HCT116 (cell line): ENCODE measurements around the gene TUBA4B. TPM values are rescaled to one million over a fixed set of nuclear protein-coding genes. Genes with fewer than 3 reads are reported as not detected.

Source experiments
- ATAC-seq: fragments of 200-7000 bp; cut with Tn5 transposase; 2 replicates; pipeline ENCODE4 v1.9.1; 2020; ENCODE audit warnings: mild to moderate bottlenecking, moderate library complexity
- BruUV-seq: library from RNA; stranded (reverse); fragments of 400-500 nt; replicated peaks from 2 replicates; lab custom pipeline; 2021; lab: Mats Ljungman, UMichigan
- CTCF ChIA-PET: fragments of 300-600 bp; sonication (Branson Sonifier 250); formaldehyde crosslinking; loops from one replicate; lab custom pipeline; 2021; ENCODE audit warnings: antibody characterized with exemption; lab: Charles Lee
- POLR2A ChIA-PET: fragments of 300-600, 350-600 bp; sonication (Branson Sonifier 250); formaldehyde crosslinking; loops from one replicate; lab custom pipeline; 2021; ENCODE audit warnings: antibody characterized with exemption; lab: Charles Lee
- RAD21 ChIA-PET, 2 experiments: fragments of 300-600 bp; sonication (Branson Sonifier 250); formaldehyde crosslinking; loops; one replicate each; lab custom pipeline; 2023; ENCODE audit warnings: low total read pairs in 2 of 2; ENCODE audit not compliant: uncharacterized antibody in 2 of 2, unreplicated experiment in 2 of 2, low non-redundant PET in 1 of 2; lab: Charles Lee
- DNase-seq: peaks from one replicate; pipeline ENCODE4 v3.0.0-alpha.2; 2010; ENCODE audit warnings: low read depth, low spot score
- H2AFZ ChIP-seq: fragments of 200-600 bp; shearing (Covaris generic), sonication (generic); 2 replicates; pipeline ENCODE4 v1.6.1; 2017; ENCODE audit warnings: low read depth, mixed run types, mixed read lengths, antibody characterized with exemption, low read length; ENCODE audit not compliant: poor library complexity, severe bottlenecking
- H3K27ac ChIP-seq: 2 replicates; pipeline ENCODE4 v1.5.1; 2012; ENCODE audit warnings: low read depth, low read length
- H3K27me3 ChIP-seq: fragments of 200-600 bp; sonication (generic); 2 replicates; pipeline ENCODE4 v1.6.1; 2016; ENCODE audit warnings: mixed run types, low read length, mixed read lengths; ENCODE audit not compliant: insufficient read depth
- H3K36me3 ChIP-seq, 2 experiments: fragments of 200-500 bp in 1 of 2; fragments of 200-600 bp in 1 of 2; sonication (Bioruptor generic) in 1 of 2; sonication (generic) in 1 of 2; 2 replicates each; pipeline versions ENCODE4 v1.5.1 to v1.6.1; 2014 to 2016; ENCODE audit warnings: low read length in 2 of 2, inconsistent platforms in 1 of 2, mixed read lengths in 1 of 2, mixed run types in 1 of 2; ENCODE audit not compliant: insufficient read depth in 2 of 2, control insufficient read depth in 1 of 2
- H3K4me1 ChIP-seq, 2 experiments: fragments of 200-600 bp in 1 of 2; sonication (generic) in 1 of 2; 2 replicates each; pipeline versions ENCODE4 v1.5.1 to v1.6.1; 2012 to 2017; ENCODE audit warnings: low read length in 2 of 2, inconsistent platforms in 1 of 2, mild to moderate bottlenecking in 1 of 2, mixed read lengths in 1 of 2, mixed run types in 1 of 2, moderate library complexity in 1 of 2; ENCODE audit not compliant: insufficient read depth in 2 of 2, control insufficient read depth in 1 of 2
- H3K4me2 ChIP-seq: fragments of 200-600 bp; sonication (generic); 2 replicates; pipeline ENCODE4 v1.6.1; 2017; ENCODE audit warnings: mixed run types, low read length, mixed read lengths
- H3K4me3 ChIP-seq, 2 experiments: fragments of 200-600 bp in 1 of 2; sonication (generic) in 1 of 2; replicated peaks in 1 of 2; 2 replicates each; pipeline ENCODE4 v1.5.1; 2011 to 2016; ENCODE audit warnings: low read length in 2 of 2, control low read depth in 1 of 2, low read depth in 1 of 2, mild to moderate bottlenecking in 1 of 2, mixed read lengths in 1 of 2, mixed run types in 1 of 2
- H3K79me2 ChIP-seq: fragments of 200-600 bp; sonication (generic); 2 replicates; pipeline ENCODE4 v1.6.1; 2017; ENCODE audit warnings: mild to moderate bottlenecking, mixed run types, low read length, moderate library complexity, mixed read lengths; ENCODE audit not compliant: insufficient read depth
- H3K9ac ChIP-seq: fragments of 200-600 bp; sonication (generic); 2 replicates; pipeline ENCODE4 v1.6.1; 2016; ENCODE audit warnings: low read length, mixed read lengths
- H3K9me2 ChIP-seq: fragments of 200-600 bp; sonication (generic), shearing (Covaris generic); 2 replicates; pipeline ENCODE4 v1.6.1; 2017; ENCODE audit warnings: mixed run types, mild to moderate bottlenecking, moderate library complexity; ENCODE audit not compliant: insufficient read depth
- H3K9me3 ChIP-seq, 2 experiments: fragments of 200-500 bp in 1 of 2; fragments of 200-600 bp in 1 of 2; sonication (Bioruptor generic) in 1 of 2; sonication (generic) in 1 of 2; 2 replicates each; pipeline ENCODE4 v1.6.1; 2014 to 2017; ENCODE audit warnings: low read length in 2 of 2, mixed read lengths in 2 of 2, inconsistent platforms in 1 of 2, low read depth in 1 of 2, mild to moderate bottlenecking in 1 of 2, mixed run types in 1 of 2, moderate library complexity in 1 of 2; ENCODE audit not compliant: control insufficient read depth in 1 of 2, insufficient read depth in 1 of 2
- H4K20me1 ChIP-seq: fragments of 200-600 bp; sonication (generic), shearing (Covaris generic); 2 replicates; pipeline ENCODE4 v1.6.1; 2017; ENCODE audit warnings: mixed run types, mild to moderate bottlenecking, moderate library complexity; ENCODE audit not compliant: insufficient read depth
- EGR1 ChIP-seq: IDR thresholded peaks from 2 replicates; pipeline ENCODE4 v1.6.1; 2012; ENCODE audit warnings: low read depth
- EZH2phosphoT487 ChIP-seq: fragments of 200-600 bp; IDR thresholded peaks from 2 replicates; pipeline ENCODE4 v1.6.1; 2018; ENCODE audit warnings: antibody characterized with exemption, borderline replicate concordance
- JUND ChIP-seq: IDR thresholded peaks from 2 replicates; pipeline ENCODE4 v1.6.1; 2012
- POLR2A ChIP-seq: IDR thresholded peaks from 2 replicates; pipeline ENCODE4 v1.7.0; 2011; ENCODE audit warnings: borderline replicate concordance; ENCODE audit not compliant: insufficient read depth, insufficient read length; ENCODE audit errors: extremely low read depth
- RAD21 ChIP-seq: IDR thresholded peaks from 2 replicates; pipeline ENCODE4 v1.6.1; 2012; ENCODE audit warnings: low read depth, mild to moderate bottlenecking
- SIN3A ChIP-seq: IDR thresholded peaks from 2 replicates; pipeline ENCODE4 v1.6.1; 2012; ENCODE audit warnings: low read depth
- SP1 ChIP-seq: IDR thresholded peaks from 2 replicates; pipeline ENCODE4 v1.6.1; 2012; ENCODE audit warnings: low read depth
- SRF ChIP-seq: IDR thresholded peaks from 2 replicates; pipeline ENCODE4 v1.6.1; 2012; ENCODE audit warnings: low read depth
- TCF7L2 ChIP-seq: IDR thresholded peaks from 2 replicates; pipeline ENCODE4 v1.7.0; 2011; ENCODE audit warnings: borderline replicate concordance, inconsistent platforms; ENCODE audit not compliant: insufficient read depth, insufficient read length; ENCODE audit errors: extremely low read depth
- YY1 ChIP-seq: IDR thresholded peaks from 2 replicates; pipeline ENCODE4 v1.6.1; 2011; ENCODE audit warnings: low read length, low read depth, moderate library complexity, mild to moderate bottlenecking; ENCODE audit not compliant: insufficient replicate concordance; ENCODE audit errors: extremely low read depth
- intact Hi-C: fragments of 100-400 bp; cut with micrococcal nuclease; formaldehyde crosslinking; loops from 2 replicates; pipeline ENCODE4 v1.10.0; 2022
- total RNA-seq: library from RNA; stranded (reverse); gene quantifications from one replicate; pipeline ENCODE4 v1.2.1, GENCODE V29; 2021; ENCODE audit not compliant: unreplicated experiment
- TF ChIP-seq, protein P1 (sequence below): IDR thresholded peaks from 2 replicates; pipeline ENCODE4 v1.6.1; 2011; ENCODE audit warnings: mild to moderate bottlenecking, low read length, moderate library complexity; ENCODE audit not compliant: insufficient replicate concordance; ENCODE audit errors: extremely low read depth
- TF ChIP-seq, protein P2 (sequence below), 3 experiments: fragments of 200-600 bp in 1 of 3; sonication (generic) in 1 of 3; IDR thresholded peaks in 2 of 3; conservative IDR thresholded peaks in 1 of 3; 2 replicates each; pipeline ENCODE4 v1.5.1; 2012 to 2017; ENCODE audit warnings: low read depth in 2 of 3, low read length in 2 of 3, antibody characterized with exemption in 1 of 3, borderline replicate concordance in 1 of 3, control low read depth in 1 of 3, mild to moderate bottlenecking in 1 of 3, mixed read lengths in 1 of 3, mixed run types in 1 of 3, moderate library complexity in 1 of 3; ENCODE audit not compliant: insufficient read depth in 1 of 3
- TF ChIP-seq, protein P3 (sequence below): IDR thresholded peaks from 2 replicates; pipeline ENCODE4 v1.6.1; 2012

The TUBA4B gene
- total RNA-seq, 1 experiment from 2014 or later: not detected

DNA sequence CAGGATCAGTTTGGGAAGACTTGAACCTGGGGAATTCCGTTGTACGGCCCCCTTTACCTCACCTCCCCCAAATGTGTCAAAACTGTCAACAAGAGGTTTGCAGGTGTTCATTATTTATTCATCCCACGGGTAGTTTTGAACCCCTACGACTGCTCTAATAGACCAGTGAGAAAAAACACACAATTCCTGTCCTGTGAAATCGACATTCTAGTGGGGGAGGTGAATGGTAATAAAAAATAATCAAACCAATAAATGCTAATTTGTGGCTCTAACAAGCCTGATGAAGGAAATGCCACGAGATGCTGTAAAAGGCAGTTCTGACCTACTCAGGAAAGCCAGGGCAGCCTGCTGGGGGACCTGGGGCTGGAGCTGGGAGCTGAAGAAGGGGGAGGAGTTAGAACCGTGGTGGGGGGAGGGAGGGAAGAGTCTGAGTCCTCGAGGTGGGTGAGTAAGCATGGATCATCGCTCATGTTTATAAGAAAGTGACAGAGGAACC lies 25.7 kb downstream of the TUBA4B start:
- Histone ChIP-seq H3K4me3 (peak overlapping the region; percentile 42 to 59), H3K9me3 (no peaks in the 10 kb centered on the region), H2AFZ (no peak overlapping the region), H3K4me2 (peak overlapping the region; percentile 86), H3K36me3 (no peaks in the 10 kb centered on the region), H3K9me2 (no peaks in the 10 kb centered on the region), H3K4me1 (peaks cover 36 to 57% of the 10 kb centered on the region in 2 experiments), H3K27ac (peak overlapping the region; percentile 82), H4K20me1 (no peaks in the 10 kb centered on the region), H3K9ac (peak overlapping the region; percentile 71), H3K79me2 (no peaks in the 10 kb centered on the region), H3K27me3 (no peaks in the 10 kb centered on the region)
- intact Hi-C loops: loop anchor here (1.0 kb wide), 1 partner anchor 16 kb away; no protein-coding TSS in a partner anchor
- POLR2A ChIA-PET: interaction anchor here (0.8 to 1.5 kb wide), 7 partner anchors 9 to 122 kb away, joined by 3 to 6 read pairs (median 4); partner anchors contain the start of genes DNPEP, TUBA4A and TUBA4B
- DNase-seq (no peak), ATAC-seq (peak; percentile 24; the same call in 1 of the 2 replicates)
- BruUV-seq: TSS peak; percentile 87
- TF ChIP-seq JUND (no peak), TCF7L2 (no peak), POLR2A (no peak), YY1 (no peak), RAD21 (no peak), SIN3A (no peak), EGR1 (no peak), SP1 (no peak), EZH2phosphoT487 (no peak), SRF (no peak)
- TF ChIP-seq, protein P1, sequence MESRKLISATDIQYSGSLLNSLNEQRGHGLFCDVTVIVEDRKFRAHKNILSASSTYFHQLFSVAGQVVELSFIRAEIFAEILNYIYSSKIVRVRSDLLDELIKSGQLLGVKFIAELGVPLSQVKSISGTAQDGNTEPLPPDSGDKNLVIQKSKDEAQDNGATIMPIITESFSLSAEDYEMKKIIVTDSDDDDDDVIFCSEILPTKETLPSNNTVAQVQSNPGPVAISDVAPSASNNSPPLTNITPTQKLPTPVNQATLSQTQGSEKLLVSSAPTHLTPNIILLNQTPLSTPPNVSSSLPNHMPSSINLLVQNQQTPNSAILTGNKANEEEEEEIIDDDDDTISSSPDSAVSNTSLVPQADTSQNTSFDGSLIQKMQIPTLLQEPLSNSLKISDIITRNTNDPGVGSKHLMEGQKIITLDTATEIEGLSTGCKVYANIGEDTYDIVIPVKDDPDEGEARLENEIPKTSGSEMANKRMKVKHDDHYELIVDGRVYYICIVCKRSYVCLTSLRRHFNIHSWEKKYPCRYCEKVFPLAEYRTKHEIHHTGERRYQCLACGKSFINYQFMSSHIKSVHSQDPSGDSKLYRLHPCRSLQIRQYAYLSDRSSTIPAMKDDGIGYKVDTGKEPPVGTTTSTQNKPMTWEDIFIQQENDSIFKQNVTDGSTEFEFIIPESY: no peak
- TF ChIP-seq, protein P2, sequence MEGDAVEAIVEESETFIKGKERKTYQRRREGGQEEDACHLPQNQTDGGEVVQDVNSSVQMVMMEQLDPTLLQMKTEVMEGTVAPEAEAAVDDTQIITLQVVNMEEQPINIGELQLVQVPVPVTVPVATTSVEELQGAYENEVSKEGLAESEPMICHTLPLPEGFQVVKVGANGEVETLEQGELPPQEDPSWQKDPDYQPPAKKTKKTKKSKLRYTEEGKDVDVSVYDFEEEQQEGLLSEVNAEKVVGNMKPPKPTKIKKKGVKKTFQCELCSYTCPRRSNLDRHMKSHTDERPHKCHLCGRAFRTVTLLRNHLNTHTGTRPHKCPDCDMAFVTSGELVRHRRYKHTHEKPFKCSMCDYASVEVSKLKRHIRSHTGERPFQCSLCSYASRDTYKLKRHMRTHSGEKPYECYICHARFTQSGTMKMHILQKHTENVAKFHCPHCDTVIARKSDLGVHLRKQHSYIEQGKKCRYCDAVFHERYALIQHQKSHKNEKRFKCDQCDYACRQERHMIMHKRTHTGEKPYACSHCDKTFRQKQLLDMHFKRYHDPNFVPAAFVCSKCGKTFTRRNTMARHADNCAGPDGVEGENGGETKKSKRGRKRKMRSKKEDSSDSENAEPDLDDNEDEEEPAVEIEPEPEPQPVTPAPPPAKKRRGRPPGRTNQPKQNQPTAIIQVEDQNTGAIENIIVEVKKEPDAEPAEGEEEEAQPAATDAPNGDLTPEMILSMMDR (IDR thresholded peaks at IDR 0.05 in 2 of 3, conservative IDR thresholded peaks at IDR 0.05 in 1 of 3; ENCODE audit: borderline replicate concordance in 1 of 3, insufficient read depth in 1 of 3, low read depth in 2 of 3, low read length in 2 of 3): no peak
- TF ChIP-seq, protein P3, sequence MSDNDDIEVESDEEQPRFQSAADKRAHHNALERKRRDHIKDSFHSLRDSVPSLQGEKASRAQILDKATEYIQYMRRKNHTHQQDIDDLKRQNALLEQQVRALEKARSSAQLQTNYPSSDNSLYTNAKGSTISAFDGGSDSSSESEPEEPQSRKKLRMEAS: no peak
- CTCF ChIA-PET: interaction anchor here (0.6 to 4.3 kb wide), 13 partner anchors 9 to 277 kb away, joined by 3 to 71 read pairs (median 3); partner anchors contain the start of genes CNPPD1, GLB1L, STK16 and TUBA4A
- RAD21 ChIA-PET: no interaction called here
